OCI-LY3 (cell line): ENCODE results near the gene INPP5A.

Source experiments
- H2AFZ ChIP-seq: fragments of 200-600, 300-600 bp; shearing (Covaris generic); 2 replicates; pipeline ENCODE4 v1.6.0; 2014; ENCODE audit warnings: antibody characterized with exemption, low read depth, low read length
- H3K27ac ChIP-seq: fragments of 200-600, 300-600 bp; sonication (generic); 2 replicates; pipeline ENCODE4 v1.5.1; 2014; ENCODE audit warnings: mild to moderate bottlenecking, low read length, moderate library complexity, mixed read lengths
- H3K27me3 ChIP-seq: fragments of 200-600, 300-600 bp; sonication (generic); 2 replicates; pipeline ENCODE4 v1.6.1; 2014; ENCODE audit warnings: low read depth, low read length, mixed read lengths
- H3K36me3 ChIP-seq: fragments of 200-600, 300-600 bp; sonication (generic); replicated peaks from 2 replicates; pipeline ENCODE3; 2014; ENCODE audit warnings: low read depth, low read length, mixed read lengths
- H3K4me1 ChIP-seq: fragments of 300-600, 200-600 bp; sonication (generic); 2 replicates; pipeline ENCODE4 v1.6.1; 2014; ENCODE audit warnings: low read length, mixed read lengths
- H3K4me2 ChIP-seq: fragments of 200-600, 300-600 bp; sonication (generic); 2 replicates; pipeline ENCODE4 v1.6.1; 2014; ENCODE audit warnings: low read length, mixed read lengths
- H3K4me3 ChIP-seq: fragments of 300-600, 200-600 bp; sonication (generic); 2 replicates; pipeline ENCODE4 v1.5.1; 2014; ENCODE audit warnings: antibody characterized with exemption, mild to moderate bottlenecking, low read length, moderate library complexity
- H3K79me2 ChIP-seq: fragments of 300-600, 200-600 bp; shearing (Covaris generic); 2 replicates; pipeline ENCODE4 v1.6.1; 2014; ENCODE audit warnings: mild to moderate bottlenecking, low read length, mixed read lengths
- H3K9ac ChIP-seq: fragments of 300-600, 200-600 bp; shearing (Covaris generic); 2 replicates; pipeline ENCODE4 v1.6.0; 2014; ENCODE audit warnings: mild to moderate bottlenecking, low read length, moderate library complexity
- H3K9me3 ChIP-seq: fragments of 200-600, 300-600 bp; shearing (Covaris generic); 2 replicates; pipeline ENCODE4 v1.6.1; 2014; ENCODE audit warnings: low read length, mixed read lengths; ENCODE audit not compliant: insufficient read depth
- H4K20me1 ChIP-seq: fragments of 200-600, 300-600 bp; sonication (generic); 2 replicates; pipeline ENCODE4 v1.6.1; 2016; ENCODE audit warnings: low read length, mixed read lengths; ENCODE audit not compliant: insufficient read depth
- CTCF ChIP-seq: fragments of 200-600, 300-600 bp; sonication (generic); IDR thresholded peaks from 2 replicates; pipeline ENCODE4 v1.5.1; 2014; ENCODE audit warnings: antibody characterized with exemption, low read length, low read depth
- EZH2phosphoT487 ChIP-seq: fragments of 200-600 bp; shearing (Covaris generic); IDR thresholded peaks from 2 replicates; pipeline ENCODE4 v1.6.1; 2018; ENCODE audit warnings: antibody characterized with exemption, mixed run types, low read depth

Gene INPP5A

GRCh38 chr10:132554053-132554990, 16.7 kb downstream of the INPP5A start:
- no peak overlapping the region for H3K27ac ChIP-seq
- no peaks in the 10 kb centered on the region for H3K4me1 ChIP-seq
- H3K36me3 ChIP-seq: no peaks in the 10 kb centered on the region
- H3K4me3 ChIP-seq: no peak overlapping the region
- no peaks in the 10 kb centered on the region for H3K79me2 ChIP-seq
- H3K9ac ChIP-seq: no peak overlapping the region
- H3K9me3 ChIP-seq: no peaks in the 10 kb centered on the region
- H4K20me1 ChIP-seq: no peaks in the 10 kb centered on the region
- no peak for TF ChIP-seq CTCF
- no peak for TF ChIP-seq EZH2phosphoT487
- H3K4me2 ChIP-seq: no peak overlapping the region
- no peak overlapping the region for H2AFZ ChIP-seq
- no peaks in the 10 kb centered on the region; the same call in 1 of the 2 replicates for H3K27me3 ChIP-seq

- Histone ChIP-seq H3K36me3 (no peaks in the 10 kb centered on the region), H3K27me3 (no peaks in the 10 kb centered on the region; the same call in 1 of the 2 replicates), H3K4me2 (no peak overlapping the region), H3K4me1 (no peaks in the 10 kb centered on the region), H3K9ac (no peak overlapping the region), H3K79me2 (no peaks in the 10 kb centered on the region), H4K20me1 (no peaks in the 10 kb centered on the region), H3K4me3 (no peak overlapping the region), H3K27ac (no peak overlapping the region), H2AFZ (no peak overlapping the region), H3K9me3 (no peaks in the 10 kb centered on the region)
- TF ChIP-seq CTCF (no peak), EZH2phosphoT487 (no peak)
Measured at GRCh38 chr10:132554991-132555647, 17.5 kb downstream of the INPP5A start.

GRCh38 chr10:132555648-132556575, 18.3 kb downstream of the INPP5A start:
- no peaks in the 10 kb centered on the region for H3K9me3 ChIP-seq
- no peaks in the 10 kb centered on the region; the same call in 1 of the 2 replicates for H3K27me3 ChIP-seq
- no peak overlapping the region for H3K9ac ChIP-seq
- no peak overlapping the region for H2AFZ ChIP-seq
- H4K20me1 ChIP-seq: no peaks in the 10 kb centered on the region
- no peak overlapping the region for H3K4me2 ChIP-seq
- H3K4me1 ChIP-seq: no peaks in the 10 kb centered on the region
- TF ChIP-seq CTCF: no peak
- TF ChIP-seq EZH2phosphoT487: no peak
- no peaks in the 10 kb centered on the region for H3K79me2 ChIP-seq
- H3K36me3 ChIP-seq: no peaks in the 10 kb centered on the region
- H3K4me3 ChIP-seq: no peak overlapping the region
- no peak overlapping the region for H3K27ac ChIP-seq
